Measurements from ENCODE around the gene TDRD10.
"Not testable (repeated sequence)": the region's sequence is repeated elsewhere in the genome, so short reads cannot be mapped to it uniquely, and the experiment has no call there.

TDRD10 gene

GRCh38 chr1:154479764-154480421, 22.1 kb upstream of the TDRD10 start:
- peak; percentile 82 for DNase-seq

- no peak for DNase-seq
Observed at GRCh38 chr1:154481053-154481452, 21.0 kb upstream of the TDRD10 start.

GRCh38 chr1:154483941-154484803, 17.8 kb upstream of the TDRD10 start:
- DNase-seq: no peak

GRCh38 chr1:154485106-154485505, 16.9 kb upstream of the TDRD10 start:
- no peak for DNase-seq

- DNase-seq: no peak
Observed at GRCh38 chr1:154485910-154486496, 16.0 kb upstream of the TDRD10 start.

GRCh38 chr1:154486756-154487155, 15.3 kb upstream of the TDRD10 start:
- not testable (repeated sequence) for DNase-seq

GRCh38 chr1:154488922-154489321, 13.1 kb upstream of the TDRD10 start:
- DNase-seq: no peak

DNA sequence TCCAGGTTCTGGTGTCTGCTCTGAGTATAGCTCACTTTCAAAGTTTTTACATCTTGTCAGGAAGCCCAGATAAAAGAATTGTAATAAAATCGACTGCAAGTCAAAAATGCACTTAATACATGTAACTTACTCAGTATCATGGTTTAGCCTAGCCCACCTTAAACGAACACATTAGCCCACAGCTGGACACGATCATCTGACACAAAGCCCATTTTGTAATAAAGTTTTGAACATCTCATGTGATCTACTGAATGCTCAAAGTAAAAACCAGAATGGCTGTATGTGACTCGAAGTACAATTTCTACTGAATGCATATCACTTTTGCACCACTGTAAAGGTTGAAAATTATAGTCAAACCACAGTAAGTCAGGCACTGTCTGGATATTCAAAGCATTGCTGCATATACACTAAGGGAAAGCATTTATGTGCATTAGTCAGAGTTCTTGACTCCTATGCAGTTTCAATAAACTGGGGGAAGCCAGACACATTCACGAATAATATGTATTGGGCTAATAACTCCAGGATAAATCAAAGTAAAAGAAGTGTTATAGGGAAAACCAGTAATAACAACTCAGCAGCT, 12.2 kb upstream of the TDRD10 start:
- DNase-seq: no peak

- DNase-seq: no peak
Observed at GRCh38 chr1:154490317-154490716, 11.7 kb upstream of the TDRD10 start.

- DNase-seq: no peak
Observed at GRCh38 chr1:154492115-154492514, 9.9 kb upstream of the TDRD10 start.

DNA sequence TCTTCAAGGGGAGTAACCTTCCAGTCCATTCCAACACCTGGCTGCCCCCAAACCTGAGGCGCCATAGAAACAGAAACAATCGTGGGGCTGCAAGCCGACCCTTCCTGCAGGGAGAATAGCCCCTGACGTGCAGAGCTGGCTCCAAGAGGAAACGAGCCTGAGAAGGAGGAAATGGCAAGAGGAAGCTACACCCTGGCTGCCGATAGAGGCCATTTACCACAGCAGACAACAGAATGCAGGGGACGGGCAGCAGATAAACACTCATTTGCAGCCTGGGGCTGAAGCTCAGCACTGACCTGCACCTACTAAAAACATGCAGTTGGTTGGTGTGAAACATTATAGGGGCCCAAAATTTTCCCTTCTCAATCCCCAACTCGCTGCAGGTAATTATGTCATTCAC, 8.7 kb upstream of the TDRD10 start:
- no peak for DNase-seq

GRCh38 chr1:154495496-154496273, 6.3 kb upstream of the TDRD10 start:
- DNase-seq: no peak

DNA sequence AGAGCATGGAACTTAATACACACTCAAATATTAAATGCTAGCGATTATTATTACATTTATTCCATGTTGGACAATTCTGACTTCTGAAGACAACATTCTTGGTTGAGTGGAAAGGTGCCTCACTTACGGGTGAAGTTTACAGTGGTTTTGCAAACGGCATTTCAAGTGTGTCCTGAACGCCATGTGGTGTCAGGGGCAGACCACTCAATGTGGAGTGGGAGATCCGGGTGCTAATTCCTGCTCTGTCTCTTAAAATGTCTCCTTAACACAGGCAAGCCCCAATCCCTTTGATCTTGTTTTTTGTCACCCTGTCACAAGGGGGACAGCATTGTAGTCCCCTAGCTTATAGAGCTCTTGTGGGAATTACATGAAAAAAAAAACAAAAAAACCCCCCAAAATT, 5.6 kb upstream of the TDRD10 start:
- DNase-seq: no peak

GRCh38 chr1:154497026-154497806, 4.8 kb upstream of the TDRD10 start:
- DNase-seq: no peak

- no peak for DNase-seq
Observed at GRCh38 chr1:154499446-154499845, 2.6 kb upstream of the TDRD10 start.

DNA sequence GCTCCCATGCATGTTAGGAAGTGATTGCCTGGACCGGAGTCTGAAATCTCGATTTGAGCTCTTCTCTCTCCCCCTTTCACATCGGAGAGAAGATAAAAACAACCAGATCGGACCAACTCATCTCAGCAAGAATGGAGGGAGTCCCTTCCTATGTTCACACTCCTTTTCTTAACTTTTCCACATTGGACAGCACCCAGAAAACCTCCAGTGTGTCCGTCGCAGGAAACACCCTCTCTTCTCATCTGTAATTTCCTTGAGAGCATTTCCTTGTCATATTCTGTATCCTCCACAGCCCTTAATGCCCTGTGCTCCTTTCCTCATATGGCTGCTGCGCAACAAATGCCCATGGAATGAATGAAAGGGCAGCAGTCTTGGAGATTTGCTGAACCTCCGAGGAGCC, 1.5 kb upstream of the TDRD10 start:
- DNase-seq: no peak

- peak; percentile 47 for DNase-seq
Observed at GRCh38 chr1:154501423-154502065, 475 bp upstream of the TDRD10 start.

GRCh38 chr1:154502744-154503115, 711 bp downstream of the TDRD10 start:
- no peak for DNase-seq

DNA sequence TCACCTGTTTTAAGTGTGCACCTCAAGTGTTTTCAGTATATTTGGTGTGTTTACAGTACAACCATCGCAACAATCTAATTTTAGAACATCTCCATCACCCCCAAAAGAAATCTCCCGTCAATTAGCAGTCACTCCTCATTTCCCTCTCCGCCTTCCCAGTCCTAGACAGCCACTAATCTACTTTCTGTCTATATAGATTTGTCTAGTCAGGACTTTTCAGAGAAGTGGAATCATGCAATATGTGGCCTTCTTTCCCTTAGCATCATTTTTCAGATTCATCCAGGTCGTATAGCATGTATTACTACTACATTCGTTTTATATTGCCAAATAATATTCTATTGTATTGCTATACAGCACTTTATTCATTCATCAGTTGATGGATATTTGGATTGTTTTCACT, 1.9 kb downstream of the TDRD10 start:
- DNase-seq: no peak

DNA sequence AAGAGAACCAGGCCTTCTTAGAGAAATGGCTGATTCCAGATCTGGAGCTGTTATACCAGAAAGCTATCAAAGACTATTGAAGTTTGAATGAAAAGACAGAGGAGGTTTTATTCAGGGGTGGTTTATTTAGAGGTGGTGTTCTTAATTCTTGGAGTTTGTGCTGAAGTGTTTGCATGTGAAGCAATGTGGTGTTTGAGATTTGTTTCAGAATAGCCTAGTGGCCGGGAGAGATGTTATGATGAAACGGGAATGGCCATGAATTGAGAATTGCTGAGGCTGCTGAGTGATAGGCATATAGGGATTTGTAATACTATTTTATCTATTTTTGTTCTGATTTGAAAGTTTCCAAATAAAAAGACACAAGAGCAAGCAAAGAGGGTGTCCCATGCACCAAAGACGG, 10.7 kb downstream of the TDRD10 start:
- no peak for DNase-seq

GRCh38 chr1:154514066-154514553, 12.1 kb downstream of the TDRD10 start:
- DNase-seq: no peak
